A673 (cell line): Measurements from ENCODE around the gene ARHGAP45.

ENCODE experiments used
- EZH2 ChIP-seq: fragments of 200-600 bp; sonication (generic); IDR thresholded peaks from 2 replicates; pipeline ENCODE4 v1.6.1; 2017; ENCODE audit warnings: borderline replicate concordance, low read depth, mild to moderate bottlenecking, mixed read lengths, antibody characterized with exemption, low read length; ENCODE audit not compliant: poor library complexity, severe bottlenecking
- TF ChIP-seq, protein P1 (sequence below): fragments of 300-800, 200-600 bp; sonication (generic); conservative IDR thresholded peaks from 2 replicates; pipeline ENCODE4 v1.5.1; 2017; ENCODE audit warnings: low read depth, mild to moderate bottlenecking, antibody characterized with exemption, low read length, moderate library complexity, mixed read lengths

DNA sequence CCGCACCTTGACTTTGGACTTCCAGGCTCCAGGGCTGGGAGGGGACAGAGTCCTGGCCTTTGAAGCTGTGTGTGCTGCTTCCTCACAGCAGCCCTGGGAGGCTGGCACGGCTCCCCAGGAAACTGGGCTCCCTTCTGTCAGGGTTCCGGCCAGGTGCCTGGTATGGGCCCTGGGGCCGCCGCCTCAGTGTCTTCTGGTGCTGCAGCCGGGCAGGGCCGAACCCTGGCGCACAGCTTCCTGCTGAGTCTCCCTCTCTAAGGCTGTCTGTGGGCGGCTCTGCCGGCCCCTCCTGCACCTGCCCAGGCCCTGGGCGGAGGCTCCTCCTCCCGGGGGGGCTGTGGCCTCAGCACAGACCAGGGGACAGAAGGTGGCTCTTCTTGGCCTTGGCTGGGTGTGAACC lies 69.2 kb downstream of the ARHGAP45 start:
- TF ChIP-seq, protein P1, sequence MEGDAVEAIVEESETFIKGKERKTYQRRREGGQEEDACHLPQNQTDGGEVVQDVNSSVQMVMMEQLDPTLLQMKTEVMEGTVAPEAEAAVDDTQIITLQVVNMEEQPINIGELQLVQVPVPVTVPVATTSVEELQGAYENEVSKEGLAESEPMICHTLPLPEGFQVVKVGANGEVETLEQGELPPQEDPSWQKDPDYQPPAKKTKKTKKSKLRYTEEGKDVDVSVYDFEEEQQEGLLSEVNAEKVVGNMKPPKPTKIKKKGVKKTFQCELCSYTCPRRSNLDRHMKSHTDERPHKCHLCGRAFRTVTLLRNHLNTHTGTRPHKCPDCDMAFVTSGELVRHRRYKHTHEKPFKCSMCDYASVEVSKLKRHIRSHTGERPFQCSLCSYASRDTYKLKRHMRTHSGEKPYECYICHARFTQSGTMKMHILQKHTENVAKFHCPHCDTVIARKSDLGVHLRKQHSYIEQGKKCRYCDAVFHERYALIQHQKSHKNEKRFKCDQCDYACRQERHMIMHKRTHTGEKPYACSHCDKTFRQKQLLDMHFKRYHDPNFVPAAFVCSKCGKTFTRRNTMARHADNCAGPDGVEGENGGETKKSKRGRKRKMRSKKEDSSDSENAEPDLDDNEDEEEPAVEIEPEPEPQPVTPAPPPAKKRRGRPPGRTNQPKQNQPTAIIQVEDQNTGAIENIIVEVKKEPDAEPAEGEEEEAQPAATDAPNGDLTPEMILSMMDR = no peak
- TF ChIP-seq EZH2 = no peak
